Parathyroid adenoma (tissue), 2 donors: Measurements from ENCODE around the gene APOBR.
"Not testable (repeated sequence)": the region's sequence is repeated elsewhere in the genome, so short reads cannot be mapped to it uniquely, and the experiment has no call there.

Source experiments
- H2AFZ ChIP-seq: fragments of 300-600 bp; sonication (generic); one replicate; pipeline ENCODE4 v1.7.0; 2017; ENCODE audit warnings: antibody characterized with exemption, mild to moderate bottlenecking
- H3K27ac ChIP-seq: fragments of 300-600 bp; sonication (generic); one replicate; pipeline ENCODE4 v1.7.0; 2017
- H3K27me3 ChIP-seq: fragments of 300-600 bp; sonication (generic); one replicate; pipeline ENCODE4 v1.7.0; 2017; ENCODE audit warnings: low read length; ENCODE audit not compliant: control insufficient read depth, insufficient read depth
- H3K36me3 ChIP-seq: fragments of 300-600 bp; sonication (generic); one replicate; pipeline ENCODE4 v1.7.0; 2017; ENCODE audit warnings: low read length; ENCODE audit not compliant: control insufficient read depth, insufficient read depth
- H3K4me1 ChIP-seq: fragments of 300-600 bp; sonication (generic); one replicate; pipeline ENCODE4 v1.7.0; 2017; ENCODE audit warnings: control low read depth
- H3K4me2 ChIP-seq: fragments of 300-600 bp; sonication (generic); one replicate; pipeline ENCODE4 v1.7.0; 2017; ENCODE audit warnings: low read length
- H3K4me3 ChIP-seq: fragments of 300-600 bp; sonication (generic); one replicate; pipeline ENCODE4 v1.7.0; 2017; ENCODE audit warnings: low read depth, low read length
- H3K79me2 ChIP-seq: fragments of 300-600 bp; sonication (generic); one replicate; pipeline ENCODE4 v1.7.0; 2017; ENCODE audit warnings: control low read depth
- H3K9ac ChIP-seq: fragments of 300-600 bp; sonication (generic); one replicate; pipeline ENCODE4 v1.7.0; 2017; ENCODE audit warnings: mild to moderate bottlenecking
- H3K9me3 ChIP-seq: fragments of 300-600 bp; sonication (generic); one replicate; pipeline ENCODE4 v1.7.0; 2017; ENCODE audit warnings: low read length; ENCODE audit not compliant: control insufficient read depth
- TF ChIP-seq, protein P1 (sequence below): fragments of 300-600 bp; sonication (generic); IDR thresholded peaks from one replicate; pipeline ENCODE4 v1.7.0; 2017; ENCODE audit warnings: antibody characterized with exemption, mild to moderate bottlenecking
- donor health status: primary hyperparathyroidism.

APOBR gene, protein sequence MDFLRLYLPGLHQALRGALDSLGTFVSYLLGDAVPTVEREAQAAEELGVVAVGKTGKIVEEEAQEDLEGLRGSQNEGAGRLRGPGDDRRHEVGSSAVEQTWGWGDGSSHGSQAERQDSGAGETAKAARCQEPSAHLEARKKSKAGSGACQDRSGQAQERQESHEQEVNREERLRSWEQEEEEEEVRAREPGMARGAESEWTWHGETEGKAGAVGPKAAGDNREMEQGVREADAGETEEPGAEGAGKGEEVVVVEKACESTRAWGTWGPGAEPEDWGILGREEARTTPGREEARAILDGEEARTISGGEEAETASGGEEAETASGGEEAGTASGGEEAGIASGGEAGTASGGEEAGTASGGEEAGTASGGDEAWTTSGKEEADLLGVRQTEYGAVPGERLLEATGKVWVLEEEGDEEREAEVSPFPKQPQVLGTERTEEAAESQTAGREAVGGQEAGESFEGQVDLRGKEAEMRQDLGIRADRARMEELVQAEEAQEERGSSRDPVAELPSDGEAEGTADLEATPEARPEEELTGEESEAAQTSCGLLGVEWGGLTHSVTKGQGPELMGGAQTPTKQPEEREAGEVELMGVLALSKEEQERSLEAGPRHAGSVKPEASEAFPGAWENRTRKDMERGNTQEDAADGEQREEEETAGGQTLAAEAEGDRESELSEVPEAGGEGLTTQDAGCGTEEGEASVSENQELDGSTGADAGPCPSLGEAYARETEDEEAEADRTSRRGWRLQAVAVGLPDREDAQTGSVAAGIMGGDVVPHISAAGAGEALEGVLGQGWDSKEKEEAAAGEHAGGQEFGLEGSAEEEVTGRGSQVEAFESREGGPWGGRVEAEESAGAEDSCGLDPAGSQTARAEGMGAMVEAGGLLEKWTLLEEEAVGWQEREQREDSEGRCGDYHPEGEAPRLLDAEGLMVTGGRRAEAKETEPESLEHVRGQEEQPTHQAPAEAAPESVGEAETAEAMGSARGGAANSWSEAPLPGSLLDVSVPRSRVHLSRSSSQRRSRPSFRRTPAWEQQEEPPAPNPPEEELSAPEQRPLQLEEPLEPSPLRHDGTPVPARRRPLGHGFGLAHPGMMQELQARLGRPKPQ

DNA sequence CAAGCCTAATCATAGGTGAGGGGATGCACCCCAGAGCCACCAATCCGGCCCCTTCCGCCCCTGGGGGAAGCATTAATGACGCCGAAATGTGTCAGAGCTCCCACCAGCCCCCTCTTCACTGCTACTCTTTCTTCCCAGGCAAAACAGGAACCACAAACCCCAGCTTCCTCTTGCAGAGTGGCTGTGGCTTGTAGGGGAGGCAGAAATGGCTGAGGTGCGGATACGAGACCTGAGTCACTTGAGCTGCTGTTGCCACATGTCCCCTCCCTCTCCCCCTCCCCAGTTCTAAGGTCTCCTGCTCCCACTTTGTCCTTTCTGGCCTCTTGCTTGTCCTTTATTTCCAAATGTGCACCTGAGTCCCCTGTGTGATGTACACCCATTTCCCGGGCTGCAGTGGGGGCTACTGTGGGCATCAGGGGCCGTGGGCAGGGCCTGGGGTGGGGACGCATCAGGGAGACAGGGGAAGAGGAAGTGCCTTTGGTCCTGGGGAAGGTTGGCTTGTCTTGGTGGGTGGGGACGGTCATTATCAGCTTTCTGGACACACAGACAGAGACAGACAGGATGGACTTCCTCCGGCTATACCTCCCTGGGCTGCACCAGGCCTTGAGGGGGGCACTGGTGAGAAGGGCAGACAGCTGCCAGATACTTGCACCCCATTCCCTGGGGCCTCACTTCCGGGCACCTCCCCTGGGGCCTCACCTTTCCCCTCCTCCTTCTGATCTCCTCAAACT is at the start of gene APOBR:
Gene APOBR, plus strand, starts transcription at position 523 of the 731 bp plus-strand sequence. Its CDS starts 39 bp downstream, at position 562.
- Histone ChIP-seq H3K9ac (no peak within 1 kb of the TSS), H3K79me2 (no peaks in the 10 kb centered on the region), H3K9me3 (no peaks in the 10 kb centered on the region), H3K36me3 (no peaks in the 10 kb centered on the region), H3K4me3 (no peak within 1 kb of the TSS), H3K4me1 (no peaks in the 10 kb centered on the region), H3K27ac (no peak within 1 kb of the TSS), H3K4me2 (no peak within 1 kb of the TSS), H2AFZ (no peak within 1 kb of the TSS), H3K27me3 (no peaks in the 10 kb centered on the region)
- TF ChIP-seq, protein P1, sequence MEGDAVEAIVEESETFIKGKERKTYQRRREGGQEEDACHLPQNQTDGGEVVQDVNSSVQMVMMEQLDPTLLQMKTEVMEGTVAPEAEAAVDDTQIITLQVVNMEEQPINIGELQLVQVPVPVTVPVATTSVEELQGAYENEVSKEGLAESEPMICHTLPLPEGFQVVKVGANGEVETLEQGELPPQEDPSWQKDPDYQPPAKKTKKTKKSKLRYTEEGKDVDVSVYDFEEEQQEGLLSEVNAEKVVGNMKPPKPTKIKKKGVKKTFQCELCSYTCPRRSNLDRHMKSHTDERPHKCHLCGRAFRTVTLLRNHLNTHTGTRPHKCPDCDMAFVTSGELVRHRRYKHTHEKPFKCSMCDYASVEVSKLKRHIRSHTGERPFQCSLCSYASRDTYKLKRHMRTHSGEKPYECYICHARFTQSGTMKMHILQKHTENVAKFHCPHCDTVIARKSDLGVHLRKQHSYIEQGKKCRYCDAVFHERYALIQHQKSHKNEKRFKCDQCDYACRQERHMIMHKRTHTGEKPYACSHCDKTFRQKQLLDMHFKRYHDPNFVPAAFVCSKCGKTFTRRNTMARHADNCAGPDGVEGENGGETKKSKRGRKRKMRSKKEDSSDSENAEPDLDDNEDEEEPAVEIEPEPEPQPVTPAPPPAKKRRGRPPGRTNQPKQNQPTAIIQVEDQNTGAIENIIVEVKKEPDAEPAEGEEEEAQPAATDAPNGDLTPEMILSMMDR, result no peak

- not testable (repeated sequence) for H3K27me3 ChIP-seq, H3K79me2 ChIP-seq, H2AFZ ChIP-seq, H3K4me3 ChIP-seq, H3K4me1 ChIP-seq, H3K4me2 ChIP-seq, H3K9me3 ChIP-seq, H3K9ac ChIP-seq, H3K27ac ChIP-seq, H3K36me3 ChIP-seq
Measured at GRCh38 chr16:28446388-28446787, 48.1 kb upstream of the APOBR start.

GRCh38 chr16:28447081-28447480 is 47.4 kb upstream of the APOBR start:
- H3K27ac ChIP-seq, H3K27me3 ChIP-seq, H3K4me2 ChIP-seq, H3K4me3 ChIP-seq, H2AFZ ChIP-seq, H3K9ac ChIP-seq, H3K36me3 ChIP-seq, H3K9me3 ChIP-seq, H3K4me1 ChIP-seq, H3K79me2 ChIP-seq: not testable (repeated sequence)

DNA sequence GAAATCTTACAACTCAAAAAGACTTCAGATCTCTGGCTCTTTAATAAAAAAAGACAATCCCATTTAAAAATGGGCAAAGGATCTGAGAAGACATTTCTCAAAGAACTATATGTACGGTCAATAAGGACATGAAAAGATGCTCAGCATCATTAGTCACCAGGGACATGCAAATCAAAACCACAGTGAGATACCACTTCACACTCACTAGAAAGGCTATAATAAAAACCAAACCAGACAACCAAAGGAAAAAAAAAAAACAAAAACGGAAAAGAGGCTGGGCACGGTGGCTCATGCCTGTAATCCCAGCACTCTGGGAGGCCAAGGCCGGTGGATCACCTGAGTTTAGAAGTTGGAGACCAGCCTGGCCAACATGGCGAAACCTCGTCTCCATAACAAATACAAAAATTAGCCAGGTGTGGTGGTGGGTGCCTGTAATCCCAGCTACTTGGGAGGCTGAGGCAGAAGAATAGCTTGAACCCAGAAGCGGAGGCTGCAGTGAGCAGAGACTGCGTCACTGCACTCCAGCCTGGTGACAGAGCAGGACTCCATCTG is 20.7 kb upstream of the APOBR start:
- no peak overlapping the region for H3K27ac ChIP-seq

DNA sequence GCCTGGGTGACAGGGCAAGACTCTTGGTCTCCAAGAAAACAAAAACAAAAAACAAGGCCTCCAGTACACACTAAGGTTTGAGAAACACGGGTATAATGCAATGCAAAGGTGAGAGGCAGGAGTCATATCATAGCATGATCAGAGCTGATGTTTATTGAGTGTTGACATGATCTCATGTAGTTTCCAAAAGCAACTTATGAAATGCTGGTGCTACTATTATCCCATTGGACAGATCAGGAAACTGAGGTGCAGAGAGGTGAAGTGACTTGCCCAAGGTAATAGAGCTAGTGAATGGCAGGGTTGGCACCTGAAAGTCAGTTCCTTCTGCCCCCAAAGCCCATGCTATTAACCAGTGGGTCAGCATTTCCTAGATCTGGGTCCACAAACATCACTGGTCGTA is 19.2 kb upstream of the APOBR start:
- no peak overlapping the region for H3K4me3 ChIP-seq
- H3K27ac ChIP-seq, result no peak overlapping the region
- no peaks in the 10 kb centered on the region for H3K36me3 ChIP-seq
- H3K27me3 ChIP-seq, result no peaks in the 10 kb centered on the region
- no peaks in the 10 kb centered on the region for H3K79me2 ChIP-seq
- H3K4me2 ChIP-seq, result no peak overlapping the region
- H2AFZ ChIP-seq, result no peak overlapping the region
- H3K9me3 ChIP-seq, result no peaks in the 10 kb centered on the region
- no peaks in the 10 kb centered on the region for H3K4me1 ChIP-seq
- H3K9ac ChIP-seq, result no peak overlapping the region
- TF ChIP-seq, protein P1, result no peak

More for the DNA sequence above, 20.7 kb upstream of the APOBR start:
- TF ChIP-seq, protein P1, result no peak
- H3K4me1 ChIP-seq, result no peaks in the 10 kb centered on the region
- no peaks in the 10 kb centered on the region for H3K79me2 ChIP-seq
- no peak overlapping the region for H3K4me2 ChIP-seq
- no peaks in the 10 kb centered on the region for H3K27me3 ChIP-seq
- no peak overlapping the region for H3K4me3 ChIP-seq
- no peak overlapping the region for H2AFZ ChIP-seq
- H3K9me3 ChIP-seq, result no peaks in the 10 kb centered on the region
- no peaks in the 10 kb centered on the region for H3K36me3 ChIP-seq
- H3K9ac ChIP-seq, result no peak overlapping the region
